T-cell (primary cell): ENCODE data around the gene RESF1. TPM values are rescaled to one million over a fixed set of nuclear protein-coding genes. Genes with fewer than 3 reads are reported as not detected.

Source experiments
- ATAC-seq, 4 experiments: fragments of 200-7000 bp in 3 of 4; fragments of 150-1000 bp in 1 of 4; cut with Tn5 transposase; replicated peaks in 1 of 4; 1 replicate in 3 of 4; 2 replicates in 1 of 4; pipeline ENCODE4 v1.10.0; 2021; ENCODE audit warnings: moderate library complexity in 3 of 4, mild to moderate bottlenecking in 2 of 4, moderate number of reproducible peaks in 1 of 4
- CTCF ChIA-PET, 2 donors: fragments of 300-600 bp; sonication (Branson Sonifier 250); formaldehyde crosslinking; loops; one replicate each; lab custom pipeline; 2022; ENCODE audit warnings: antibody characterized with exemption in 2 of 2; lab: Charles Lee
- POLR2A ChIA-PET, 2 donors: fragments of 300-600 bp; sonication (Branson Sonifier 250); formaldehyde crosslinking; loops; one replicate each; lab custom pipeline; 2022; ENCODE audit warnings: antibody characterized with exemption in 2 of 2; lab: Charles Lee
- DNase-seq, 35 experiments: peaks; one replicate each; pipeline versions ENCODE4 v3.0.0 to v3.0.0-alpha.2; 2013 to 2023
- H3K27ac ChIP-seq: one replicate; pipeline ENCODE4 v1.5.1; 2013; ENCODE audit warnings: low read length
- H3K27me3 ChIP-seq, 2 experiments: replicated peaks in 1 of 2; 1 replicate in 1 of 2; 2 replicates in 1 of 2; pipeline versions ENCODE4 v1.6.1 to v1.7.0; 2013; ENCODE audit warnings: low read length in 1 of 2, mixed read lengths in 1 of 2; ENCODE audit not compliant: control insufficient read depth in 2 of 2, insufficient read depth in 2 of 2; ENCODE audit errors: extremely low read depth in 1 of 2
- H3K36me3 ChIP-seq, 2 donors: 1 replicate in 1 of 2; 2 replicates in 1 of 2; pipeline versions ENCODE4 v1.6.1 to v1.7.0; 2013; ENCODE audit warnings: low read length in 1 of 2; ENCODE audit not compliant: control insufficient read depth in 2 of 2, insufficient read depth in 1 of 2; ENCODE audit errors: extremely low read depth in 1 of 2
- H3K4me1 ChIP-seq, 2 experiments: 1 replicate in 1 of 2; 2 replicates in 1 of 2; pipeline versions ENCODE4 v1.6.1 to v1.7.0; 2013; ENCODE audit warnings: low read length in 2 of 2, mixed read lengths in 1 of 2; ENCODE audit not compliant: insufficient read depth in 2 of 2, control insufficient read depth in 1 of 2; ENCODE audit errors: extremely low read depth in 1 of 2
- H3K4me3 ChIP-seq, 2 donors: 1 replicate in 1 of 2; 2 replicates in 1 of 2; pipeline versions ENCODE4 v1.5.1 to v1.7.0; 2013; ENCODE audit warnings: mild to moderate bottlenecking in 2 of 2, low read length in 1 of 2, moderate library complexity in 1 of 2; ENCODE audit not compliant: control insufficient read depth in 1 of 2; ENCODE audit errors: extremely low read depth in 1 of 2
- H3K9me3 ChIP-seq: 2 replicates; pipeline ENCODE4 v1.7.0; 2013
- H3K27ac Mint-ChIP-seq, 2 donors: one replicate each; pipeline ENCODE4 v1.8.0; 2020 to 2021; ENCODE audit warnings: mild to moderate bottlenecking in 2 of 2, mixed read lengths in 2 of 2
- H3K27me3 Mint-ChIP-seq, 2 donors: one replicate each; pipeline ENCODE4 v1.8.0; 2021 to 2022; ENCODE audit warnings: mixed read lengths in 2 of 2
- H3K36me3 Mint-ChIP-seq: one replicate; pipeline ENCODE4 v1.8.0; 2021; ENCODE audit warnings: mixed read lengths
- H3K4me1 Mint-ChIP-seq, 3 donors: one replicate each; pipeline ENCODE4 v1.8.0; 2020 to 2022; ENCODE audit warnings: mixed read lengths in 3 of 3, mild to moderate bottlenecking in 1 of 3
- H3K4me3 Mint-ChIP-seq, 3 donors: one replicate each; pipeline ENCODE4 v1.8.0; 2020 to 2022; ENCODE audit warnings: mild to moderate bottlenecking in 3 of 3, mixed read lengths in 3 of 3, moderate library complexity in 3 of 3
- H3K9me3 Mint-ChIP-seq, 3 donors: one replicate each; pipeline ENCODE4 v1.8.0; 2020 to 2022; ENCODE audit warnings: mixed read lengths in 3 of 3
- WGBS: methylation state at CpG from one replicate; pipeline ENCODE4 v1.1.5; 2013; ENCODE audit warnings: missing lambda C conversion rate; ENCODE audit not compliant: insufficient coverage; 5-methylcytosine and 5-hydroxymethylcytosine counted together
- total RNA-seq, 35 experiments: library from RNA in 6 of 35; stranded (reverse) in 6 of 35; fragments of 120-200 nt in 1 of 35; gene quantifications; one replicate each; pipeline versions ENCODE4 v1.2.1 to v1.2.4 and lab custom pipeline; 2013 to 2026

The RESF1 gene, protein sequence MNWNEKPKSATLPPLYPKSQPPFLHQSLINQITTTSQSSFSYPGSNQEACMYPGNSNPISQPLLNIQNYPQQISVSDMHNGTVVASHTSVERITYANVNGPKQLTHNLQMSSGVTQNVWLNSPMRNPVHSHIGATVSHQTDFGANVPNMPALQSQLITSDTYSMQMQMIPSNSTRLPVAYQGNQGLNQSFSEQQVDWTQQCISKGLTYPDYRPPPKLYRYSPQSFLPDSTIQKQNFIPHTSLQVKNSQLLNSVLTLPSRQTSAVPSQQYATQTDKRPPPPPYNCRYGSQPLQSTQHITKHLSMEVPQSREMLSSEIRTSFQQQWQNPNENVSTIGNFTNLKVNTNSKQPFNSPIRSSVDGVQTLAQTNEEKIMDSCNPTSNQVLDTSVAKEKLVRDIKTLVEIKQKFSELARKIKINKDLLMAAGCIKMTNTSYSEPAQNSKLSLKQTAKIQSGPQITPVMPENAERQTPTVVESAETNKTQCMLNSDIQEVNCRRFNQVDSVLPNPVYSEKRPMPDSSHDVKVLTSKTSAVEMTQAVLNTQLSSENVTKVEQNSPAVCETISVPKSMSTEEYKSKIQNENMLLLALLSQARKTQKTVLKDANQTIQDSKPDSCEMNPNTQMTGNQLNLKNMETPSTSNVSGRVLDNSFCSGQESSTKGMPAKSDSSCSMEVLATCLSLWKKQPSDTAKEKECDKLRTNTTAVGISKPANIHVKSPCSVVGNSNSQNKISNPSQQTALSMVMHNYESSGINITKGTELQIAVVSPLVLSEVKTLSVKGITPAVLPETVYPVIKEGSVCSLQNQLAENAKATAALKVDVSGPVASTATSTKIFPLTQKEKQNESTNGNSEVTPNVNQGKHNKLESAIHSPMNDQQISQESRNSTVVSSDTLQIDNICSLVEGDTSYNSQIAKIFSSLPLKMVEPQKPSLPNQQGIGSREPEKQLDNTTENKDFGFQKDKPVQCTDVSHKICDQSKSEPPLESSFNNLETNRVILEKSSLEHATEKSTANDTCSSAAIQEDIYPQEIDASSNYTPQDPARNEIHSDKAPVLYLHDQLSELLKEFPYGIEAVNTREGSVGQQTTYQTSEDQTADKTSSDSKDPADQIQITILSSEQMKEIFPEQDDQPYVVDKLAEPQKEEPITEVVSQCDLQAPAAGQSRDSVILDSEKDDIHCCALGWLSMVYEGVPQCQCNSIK (N-terminal part only)
- total RNA-seq = 100 to 1,000 TPM; 196 to 351 (median 265) TPM
- total RNA-seq (2013) = 404 TPM
- total RNA-seq (lab: John Stamatoyannopoulos, UW) = 132 to 1,401 (median 545) reads per million in 29 experiments

DNA sequence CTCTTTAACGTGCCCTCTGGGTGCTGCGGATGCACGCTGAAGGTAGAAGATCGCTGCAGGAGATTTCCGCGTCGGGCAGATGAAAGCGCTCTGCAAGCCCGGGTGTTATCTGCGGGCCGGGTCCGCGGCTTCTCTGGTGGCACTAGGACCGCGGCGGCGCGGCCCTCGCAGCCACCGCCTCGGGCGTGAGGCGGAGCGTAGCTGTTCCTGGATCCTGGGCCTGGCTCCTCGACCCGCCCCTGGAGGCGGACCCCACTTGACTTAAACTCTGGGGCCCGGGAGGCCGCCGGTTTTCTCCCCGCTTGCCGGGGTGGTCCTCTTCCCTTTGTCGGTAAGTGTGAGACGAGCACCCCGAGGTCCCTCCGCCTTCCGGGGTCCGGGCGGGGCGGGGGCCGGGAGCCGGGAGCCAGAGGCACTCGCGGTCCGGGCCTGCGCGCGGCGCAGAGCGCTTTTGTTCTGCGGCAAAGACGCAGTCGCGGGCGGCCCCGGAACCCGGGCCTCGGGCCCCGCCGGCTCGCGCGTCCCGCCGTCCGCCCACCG, at the start of gene RESF1:
Gene RESF1 (plus strand): TSS at position 255 of the 540 bp plus-strand sequence. CDS start 21,541 bp downstream, outside the sequence.
- Mint-ChIP-seq H3K4me3 (peak within 1 kb of the TSS; percentile 86 to 97 (median 93)), H3K27me3 (no peaks in the 10 kb centered on the region), H3K36me3 (peaks cover 41% of the 10 kb centered on the region), H3K9me3 (peaks cover 0 to 5% (median 1%) of the 10 kb centered on the region in 3 donors), H3K27ac (peak within 1 kb of the TSS; percentile 95 to 99), H3K4me1 (peaks cover 63 to 73% (median 63%) of the 10 kb centered on the region in 3 donors)
- ATAC-seq (peak; percentile 81 to 83 (median 82)), DNase-seq (peak; percentile 68 to 91 (median 76))
- ChIA-PET CTCF (interaction anchor here (0.6 to 2.1 kb wide), 5 partner anchors 27 to 267 kb away, joined by 3 to 7 read pairs (median 4); no protein-coding TSS in a partner anchor), POLR2A (interaction anchor here (0.6 to 1.6 kb wide), 5 partner anchors 27 to 230 kb away, joined by 3 to 7 read pairs (median 4); partner anchors contain the start of gene AMN1 (in 1 of the 2))
- peaks cover 25 to 59% of the 10 kb centered on the region in 2 experiments for H3K4me1 ChIP-seq
- H3K4me3 ChIP-seq = peak within 1 kb of the TSS; percentile 74 to 97
- no peaks in the 10 kb centered on the region for H3K9me3 ChIP-seq
- H3K36me3 ChIP-seq = peaks cover 2 to 31% of the 10 kb centered on the region in 2 donors
- H3K27me3 ChIP-seq = no peaks in the 10 kb centered on the region
- under 1% methylated on average over 66 of the region's 67 CpGs for WGBS
- H3K27ac ChIP-seq = peak within 1 kb of the TSS; percentile 73

DNA sequence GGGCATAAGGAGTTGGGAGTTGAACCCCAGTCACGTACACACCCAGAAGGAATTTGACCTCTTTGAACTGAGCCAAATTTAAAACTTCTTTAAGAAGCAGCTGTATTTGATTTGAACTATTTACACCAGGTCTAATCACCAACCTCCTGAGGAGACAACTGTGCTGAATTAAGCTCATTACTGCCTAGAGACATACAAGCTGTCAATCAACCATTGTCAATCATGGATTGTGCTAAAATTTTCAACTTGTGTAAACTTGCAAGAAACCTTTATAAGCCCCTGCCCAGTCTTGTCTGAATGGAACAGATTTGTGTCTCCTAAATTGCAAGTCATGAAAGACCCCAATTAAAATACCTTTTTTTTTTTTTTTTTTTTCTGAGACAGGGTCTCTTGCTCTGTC, 44.3 kb upstream of the RESF1 start:
- WGBS = 100% methylated on average over 1 of the region's 1 CpG
- H3K9me3 Mint-ChIP-seq = peaks cover 0 to 9% (median 0%) of the 10 kb centered on the region in 3 donors
- Histone ChIP-seq H3K36me3 (no peaks in the 10 kb centered on the region), H3K27ac (no peak overlapping the region), H3K27me3 (no peaks in the 10 kb centered on the region), H3K9me3 (no peaks in the 10 kb centered on the region), H3K4me3 (no peak overlapping the region), H3K4me1 (no peaks in the 10 kb centered on the region)
- ChIA-PET CTCF (interaction anchor here in 1 of 2 donors (0.7 kb wide), 1 partner anchor 110 kb away, joined by 6 read pairs; no protein-coding TSS in a partner anchor), POLR2A (no interaction called here)
- ATAC-seq (no peak), DNase-seq (no peak)
- no peak overlapping the region for H3K27ac Mint-ChIP-seq
- H3K4me1 Mint-ChIP-seq = peaks cover 0 to 4% (median 0%) of the 10 kb centered on the region in 3 donors
- peaks cover 3% of the 10 kb centered on the region for H3K36me3 Mint-ChIP-seq
- H3K27me3 Mint-ChIP-seq = no peaks in the 10 kb centered on the region
- no peak overlapping the region for H3K4me3 Mint-ChIP-seq

- no peaks in the 10 kb centered on the region for H3K27me3 ChIP-seq
- no peaks in the 10 kb centered on the region for H3K9me3 ChIP-seq
- peaks cover 0 to 4% (median 0%) of the 10 kb centered on the region in 3 donors for H3K4me1 Mint-ChIP-seq
- no peaks in the 10 kb centered on the region for H3K4me1 ChIP-seq
- no peak overlapping the region for H3K4me3 Mint-ChIP-seq
- H3K27ac ChIP-seq = no peak overlapping the region
- H3K36me3 ChIP-seq = no peaks in the 10 kb centered on the region
- H3K9me3 Mint-ChIP-seq = peaks cover 0 to 9% (median 0%) of the 10 kb centered on the region in 3 donors
- H3K4me3 ChIP-seq = no peak overlapping the region
- ChIA-PET POLR2A (no interaction called here), CTCF (no interaction called here)
- no peak overlapping the region for H3K27ac Mint-ChIP-seq
- no peak for ATAC-seq
- no peaks in the 10 kb centered on the region for H3K27me3 Mint-ChIP-seq
- WGBS = 94% methylated on average over 2 of the region's 3 CpGs
- no peak for DNase-seq
- H3K36me3 Mint-ChIP-seq = peaks cover 3% of the 10 kb centered on the region
Observed at GRCh38 chr12:31915446-31915845, 43.8 kb upstream of the RESF1 start.

GRCh38 chr12:31922341-31923062, 36.7 kb upstream of the RESF1 start:
- no peaks in the 10 kb centered on the region for H3K27me3 Mint-ChIP-seq
- Histone ChIP-seq H3K9me3 (no peaks in the 10 kb centered on the region), H3K4me1 (peaks cover 0 to 4% of the 10 kb centered on the region in 2 experiments), H3K27ac (no peak overlapping the region), H3K36me3 (no peaks in the 10 kb centered on the region), H3K4me3 (no peak overlapping the region), H3K27me3 (no peaks in the 10 kb centered on the region)
- DNase-seq (no peak), ATAC-seq (no peak)
- CTCF ChIA-PET = interaction anchor here in 1 of 2 donors (1.1 kb wide), 1 partner anchor 38 kb away, joined by 4 read pairs; no protein-coding TSS in a partner anchor
- H3K4me1 Mint-ChIP-seq = peaks cover 1 to 8% (median 5%) of the 10 kb centered on the region in 3 donors
- H3K4me3 Mint-ChIP-seq = no peak overlapping the region
- H3K9me3 Mint-ChIP-seq = peaks cover 5 to 16% (median 15%) of the 10 kb centered on the region in 3 donors
- POLR2A ChIA-PET = no interaction called here
- WGBS = 100% methylated on average over 1 of the region's 1 CpG
- peaks cover 8% of the 10 kb centered on the region for H3K36me3 Mint-ChIP-seq
- no peak overlapping the region for H3K27ac Mint-ChIP-seq

- Histone ChIP-seq H3K4me1 (peaks cover 0 to 5% of the 10 kb centered on the region in 2 experiments), H3K36me3 (no peaks in the 10 kb centered on the region), H3K9me3 (no peaks in the 10 kb centered on the region), H3K4me3 (no peak overlapping the region), H3K27ac (no peak overlapping the region), H3K27me3 (no peaks in the 10 kb centered on the region)
- CTCF ChIA-PET = interaction anchor here in 1 of 2 donors (1.1 kb wide), 1 partner anchor 37 kb away, joined by 4 read pairs; no protein-coding TSS in a partner anchor
- Mint-ChIP-seq H3K4me1 (peaks cover 7 to 11% (median 9%) of the 10 kb centered on the region in 3 donors), H3K27ac (peak overlapping the region in 1 of 2 donors; percentile 39), H3K9me3 (peaks cover 5 to 16% (median 15%) of the 10 kb centered on the region in 3 donors), H3K27me3 (no peaks in the 10 kb centered on the region), H3K4me3 (no peak overlapping the region), H3K36me3 (peaks cover 8% of the 10 kb centered on the region)
- 90% methylated on average over 2 of the region's 2 CpGs for WGBS
- peak in 3 of 35 experiments; percentile 1 to 20 (median 10) for DNase-seq
- ATAC-seq = no peak
- POLR2A ChIA-PET = no interaction called here
Observed at GRCh38 chr12:31923063-31923412, 36.2 kb upstream of the RESF1 start.
